HK-2 (cell line): ENCODE data around the gene GTPBP6.
"Not testable (repeated sequence)": the region's sequence is repeated elsewhere in the genome, so short reads cannot be mapped to it uniquely, and the experiment has no call there.

ENCODE experiments used
- DNase-seq: peaks from one replicate; pipeline ENCODE4 v3.0.0-alpha.2; 2018; ENCODE audit not compliant: unreplicated experiment

Gene GTPBP6

GRCh38 chrX:291411-291901, 27.1 kb downstream of the GTPBP6 start:
- no peak for DNase-seq

GRCh38 chrX:290476-291166, 28.0 kb downstream of the GTPBP6 start:
- no peak for DNase-seq

- no peak for DNase-seq
Measured at GRCh38 chrX:288561-288991, 30.0 kb downstream of the GTPBP6 start.

- DNase-seq, result no peak
Measured at GRCh38 chrX:287670-288069, 30.9 kb downstream of the GTPBP6 start.

GRCh38 chrX:285076-285677, 33.4 kb downstream of the GTPBP6 start:
- no peak for DNase-seq

- peak; percentile 80 for DNase-seq
Measured at GRCh38 chrX:283115-283845, 35.3 kb downstream of the GTPBP6 start.

- not testable (repeated sequence) for DNase-seq
Measured at GRCh38 chrX:282000-282681, 36.5 kb downstream of the GTPBP6 start.

GRCh38 chrX:281166-281999, 37.2 kb downstream of the GTPBP6 start, which contains the start of gene PLCXD1:
Gene PLCXD1 (plus strand): TSS chrX:281381. CDS start chrX:284188, 2,807 bp downstream.
- peak; percentile 42 for DNase-seq

GRCh38 chrX:280722-281121, 37.9 kb downstream of the GTPBP6 start:
- not testable (repeated sequence) for DNase-seq

- not testable (repeated sequence) for DNase-seq
Measured at GRCh38 chrX:279757-280604, 38.6 kb downstream of the GTPBP6 start.

GRCh38 chrX:276581-277201, 41.9 kb downstream of the GTPBP6 start:
- peak; percentile 64 for DNase-seq

- DNase-seq, result peak; percentile 68
Measured at GRCh38 chrX:275967-276580, 42.5 kb downstream of the GTPBP6 start.

- no peak for DNase-seq
Measured at GRCh38 chrX:275476-275966, 43.1 kb downstream of the GTPBP6 start.

GRCh38 chrX:274904-275475, 43.6 kb downstream of the GTPBP6 start:
- no peak for DNase-seq

- DNase-seq, result no peak
Measured at GRCh38 chrX:270848-271367, 47.7 kb downstream of the GTPBP6 start.

- no peak for DNase-seq
Measured at GRCh38 chrX:267771-268261, 50.8 kb downstream of the GTPBP6 start.

- no peak for DNase-seq
Measured at GRCh38 chrX:265502-265901, 53.1 kb downstream of the GTPBP6 start.
